Ishikawa (cell line): ENCODE measurements around the gene ZDHHC19.

ENCODE experiments used
- EP300 ChIP-seq: IDR thresholded peaks from 2 replicates; pipeline ENCODE4 v1.6.1; 2012; ENCODE audit warnings: borderline replicate concordance
- TCF12 ChIP-seq: IDR thresholded peaks from 2 replicates; pipeline ENCODE4 v1.6.1; 2012; ENCODE audit warnings: low read depth
- TEAD4 ChIP-seq: IDR thresholded peaks from 2 replicates; pipeline ENCODE4 v1.6.1; 2012

DNA sequence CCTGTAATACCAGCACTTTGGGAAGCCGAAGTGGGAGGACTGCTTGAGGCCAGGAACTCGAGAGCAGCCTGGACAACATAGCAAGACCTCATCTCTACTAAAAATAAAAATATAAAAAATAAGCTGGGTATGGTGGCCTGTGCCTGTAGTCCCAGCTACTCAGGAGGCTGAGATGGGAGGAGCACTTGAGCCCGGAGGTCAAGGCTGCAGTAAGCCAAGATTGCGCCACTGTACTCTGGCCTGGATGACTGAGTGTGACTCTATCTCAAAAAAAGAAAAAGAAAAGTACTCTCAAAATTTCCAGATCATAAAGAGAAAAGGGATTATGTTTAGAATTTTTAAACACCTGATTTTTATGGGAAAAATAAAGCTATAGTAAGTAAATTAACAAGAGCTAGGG lies 29.2 kb upstream of the ZDHHC19 start:
- TF ChIP-seq TCF12 (no peak), TEAD4 (no peak), EP300 (no peak)
